Chondrocyte (in vitro differentiated cells): Measurements from ENCODE around the gene TMEM269. TPM values are rescaled to one million over a fixed set of nuclear protein-coding genes. Genes with fewer than 3 reads are reported as not detected.
"Not testable (repeated sequence)": the region's sequence is repeated elsewhere in the genome, so short reads cannot be mapped to it uniquely, and the experiment has no call there.

Experiments used
- DNase-seq: peaks from one replicate; pipeline ENCODE4 v3.0.0; 2021; ENCODE audit warnings: mixed read lengths, low spot score
- H3K27ac Mint-ChIP-seq: one replicate; pipeline ENCODE4 v1.8.0; 2021; ENCODE audit warnings: mild to moderate bottlenecking, moderate library complexity, mixed read lengths; ENCODE audit not compliant: unreplicated experiment
- H3K27me3 Mint-ChIP-seq: 2 replicates; pipeline ENCODE4 v1.8.0; 2021; ENCODE audit warnings: low read depth, mixed read lengths
- H3K36me3 Mint-ChIP-seq: 2 replicates; pipeline ENCODE4 v1.8.0; 2021; ENCODE audit warnings: low read depth, mixed read lengths
- H3K4me1 Mint-ChIP-seq: 2 replicates; pipeline ENCODE4 v1.8.0; 2021; ENCODE audit warnings: low read depth, mild to moderate bottlenecking, mixed read lengths
- H3K4me3 Mint-ChIP-seq: one replicate; pipeline ENCODE4 v1.8.0; 2021; ENCODE audit warnings: mild to moderate bottlenecking, moderate library complexity, mixed read lengths; ENCODE audit not compliant: unreplicated experiment
- H3K9me3 Mint-ChIP-seq: 2 replicates; pipeline ENCODE4 v1.8.0; 2021; ENCODE audit warnings: low read depth, mixed read lengths
- total RNA-seq: library from RNA; stranded (reverse); gene quantifications from 3 replicates; pipeline ENCODE4 v1.2.1, GENCODE V29; 2021
- TF ChIP-seq, protein P1 (sequence below): fragments of 200-600 bp; sonication (generic); IDR thresholded peaks from 2 replicates; pipeline ENCODE4 v1.5.0; 2021; ENCODE audit warnings: antibody characterized with exemption, mild to moderate bottlenecking, moderate library complexity

TMEM269 gene
- total RNA-seq, 1 donor from 2014 or later = 0.20 TPM

DNA sequence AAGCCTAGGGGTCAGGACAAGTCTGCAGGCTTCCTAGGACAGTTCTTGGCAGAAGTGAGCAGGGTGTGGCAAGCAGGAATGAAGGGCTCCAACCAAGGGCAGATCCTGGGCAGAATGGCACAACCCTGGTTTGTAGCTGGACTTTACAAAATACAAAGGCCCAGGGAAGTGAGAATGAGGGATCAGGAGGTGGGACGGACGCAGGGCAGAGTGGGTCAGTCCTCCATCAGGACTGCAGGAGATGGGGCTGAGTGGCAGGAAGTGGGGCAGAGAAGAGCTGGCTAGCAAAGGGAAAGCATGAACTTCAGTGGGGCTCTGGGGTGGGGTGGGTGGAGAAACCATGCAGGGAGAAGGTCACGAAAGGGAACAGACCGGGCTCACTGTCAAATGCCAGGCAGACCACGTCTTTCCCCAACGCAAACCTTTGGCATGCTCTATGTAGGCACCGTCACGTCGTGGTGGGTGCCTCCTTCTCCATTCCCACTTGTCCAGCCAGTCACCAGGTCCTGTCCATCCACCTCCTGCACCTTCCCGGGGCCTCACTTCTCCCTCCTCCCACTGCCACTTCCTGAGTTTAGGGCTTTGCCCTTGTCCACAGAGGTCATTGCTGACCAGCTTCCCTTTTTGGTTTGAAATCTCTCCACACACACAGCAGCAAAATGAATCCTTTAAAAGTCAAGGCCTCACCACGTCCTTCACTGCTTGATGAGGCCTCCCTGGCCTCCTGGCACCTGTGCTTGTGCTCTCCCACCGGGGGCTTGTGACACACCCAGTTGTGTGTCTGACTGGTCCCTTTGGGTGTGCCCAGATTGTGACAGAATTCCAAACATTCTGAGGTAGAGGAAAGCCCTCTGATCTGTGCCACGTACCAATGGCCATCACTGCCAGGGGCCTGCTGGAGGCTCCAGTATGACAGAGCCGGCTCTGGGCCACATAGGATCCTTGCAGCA is 36.1 kb upstream of the TMEM269 start:
- H3K36me3 Mint-ChIP-seq = peaks cover 50% of the 10 kb centered on the region
- peaks cover 6% of the 10 kb centered on the region for H3K4me1 Mint-ChIP-seq
- H3K27ac Mint-ChIP-seq = no peak overlapping the region
- no peaks in the 10 kb centered on the region for H3K27me3 Mint-ChIP-seq
- TF ChIP-seq, protein P1, sequence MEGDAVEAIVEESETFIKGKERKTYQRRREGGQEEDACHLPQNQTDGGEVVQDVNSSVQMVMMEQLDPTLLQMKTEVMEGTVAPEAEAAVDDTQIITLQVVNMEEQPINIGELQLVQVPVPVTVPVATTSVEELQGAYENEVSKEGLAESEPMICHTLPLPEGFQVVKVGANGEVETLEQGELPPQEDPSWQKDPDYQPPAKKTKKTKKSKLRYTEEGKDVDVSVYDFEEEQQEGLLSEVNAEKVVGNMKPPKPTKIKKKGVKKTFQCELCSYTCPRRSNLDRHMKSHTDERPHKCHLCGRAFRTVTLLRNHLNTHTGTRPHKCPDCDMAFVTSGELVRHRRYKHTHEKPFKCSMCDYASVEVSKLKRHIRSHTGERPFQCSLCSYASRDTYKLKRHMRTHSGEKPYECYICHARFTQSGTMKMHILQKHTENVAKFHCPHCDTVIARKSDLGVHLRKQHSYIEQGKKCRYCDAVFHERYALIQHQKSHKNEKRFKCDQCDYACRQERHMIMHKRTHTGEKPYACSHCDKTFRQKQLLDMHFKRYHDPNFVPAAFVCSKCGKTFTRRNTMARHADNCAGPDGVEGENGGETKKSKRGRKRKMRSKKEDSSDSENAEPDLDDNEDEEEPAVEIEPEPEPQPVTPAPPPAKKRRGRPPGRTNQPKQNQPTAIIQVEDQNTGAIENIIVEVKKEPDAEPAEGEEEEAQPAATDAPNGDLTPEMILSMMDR = no peak
- no peak overlapping the region for H3K4me3 Mint-ChIP-seq
- DNase-seq = no peak
- H3K9me3 Mint-ChIP-seq = no peaks in the 10 kb centered on the region

DNA sequence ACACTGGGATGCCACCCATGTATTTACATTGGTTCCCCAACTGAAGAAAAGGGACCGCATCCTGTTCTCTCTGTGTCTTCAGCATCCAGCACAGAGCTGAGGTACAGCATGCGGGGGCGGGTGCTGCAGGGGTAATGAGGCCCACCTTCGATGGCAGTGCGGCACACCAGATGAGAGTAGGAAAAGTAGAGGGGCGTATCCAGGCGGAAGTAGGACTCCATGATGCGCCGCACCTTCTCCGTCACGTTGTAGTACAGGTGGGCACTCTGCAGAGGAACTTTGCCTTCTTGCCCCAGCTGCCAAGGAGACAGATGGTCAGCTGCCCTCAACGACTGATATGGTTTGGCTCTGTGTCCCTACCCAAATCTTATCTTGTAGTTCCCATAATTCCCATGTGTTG is 34.8 kb upstream of the TMEM269 start:
- Mint-ChIP-seq H3K4me3 (no peak overlapping the region), H3K9me3 (no peaks in the 10 kb centered on the region), H3K36me3 (peaks cover 59% of the 10 kb centered on the region), H3K27me3 (no peaks in the 10 kb centered on the region), H3K27ac (no peak overlapping the region), H3K4me1 (peaks cover 10% of the 10 kb centered on the region)
- TF ChIP-seq, protein P1 = no peak
- no peak for DNase-seq

DNA sequence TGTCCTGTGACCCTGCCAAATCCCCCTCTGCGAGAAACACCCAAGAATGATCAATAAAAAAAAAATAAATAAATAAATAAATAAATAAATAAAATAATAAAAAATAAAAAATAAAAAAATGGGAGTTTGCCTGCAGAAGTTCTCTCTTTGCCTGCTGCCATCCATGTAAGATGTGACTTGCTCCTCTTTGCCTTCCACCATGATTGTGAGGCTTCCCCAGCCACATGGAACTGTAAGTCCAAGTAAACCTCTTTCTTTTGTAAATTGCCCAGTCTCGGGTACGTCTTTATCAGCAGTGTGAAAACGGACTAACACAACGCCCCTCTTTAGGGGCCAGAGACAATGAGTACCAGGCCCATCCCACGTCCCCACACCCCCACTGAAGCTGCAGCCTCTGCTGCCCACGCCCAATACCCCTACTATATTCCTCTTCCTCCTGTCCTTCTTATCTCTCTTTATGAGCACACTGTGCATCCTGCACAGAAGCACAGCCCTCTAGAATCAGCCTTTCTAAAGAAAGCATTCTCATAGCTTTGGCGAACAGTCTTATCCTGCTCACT is 33.2 kb upstream of the TMEM269 start:
- not testable (repeated sequence) for H3K9me3 Mint-ChIP-seq, H3K4me3 Mint-ChIP-seq, H3K27me3 Mint-ChIP-seq, H3K27ac Mint-ChIP-seq, DNase-seq, H3K4me1 Mint-ChIP-seq
- peaks cover 63% of the 10 kb centered on the region for H3K36me3 Mint-ChIP-seq

DNA sequence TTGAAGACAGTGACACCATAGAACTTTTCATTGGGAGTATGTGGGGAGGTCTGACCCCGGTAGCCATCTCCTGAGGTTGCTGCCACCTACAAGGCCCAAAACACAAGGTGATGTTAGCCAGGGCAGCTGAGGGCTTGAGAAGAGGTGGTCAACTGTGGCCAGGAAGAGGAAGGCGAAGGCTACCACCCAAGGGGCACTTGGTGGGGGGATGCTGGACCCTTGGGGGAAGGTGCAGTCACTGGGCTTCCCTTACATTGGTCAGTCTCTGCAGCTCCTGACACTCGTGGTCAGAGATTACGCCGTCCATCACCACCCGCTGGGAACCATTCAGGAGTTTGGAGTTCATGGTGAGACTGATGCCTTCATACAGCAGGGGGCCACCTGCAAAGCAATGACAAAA is 32.5 kb upstream of the TMEM269 start:
- Mint-ChIP-seq H3K36me3 (peaks cover 64% of the 10 kb centered on the region), H3K4me3 (no peak overlapping the region), H3K9me3 (no peaks in the 10 kb centered on the region), H3K27me3 (no peaks in the 10 kb centered on the region), H3K27ac (no peak overlapping the region), H3K4me1 (peaks cover 14% of the 10 kb centered on the region)
- TF ChIP-seq, protein P1 = no peak
- DNase-seq = no peak

DNA sequence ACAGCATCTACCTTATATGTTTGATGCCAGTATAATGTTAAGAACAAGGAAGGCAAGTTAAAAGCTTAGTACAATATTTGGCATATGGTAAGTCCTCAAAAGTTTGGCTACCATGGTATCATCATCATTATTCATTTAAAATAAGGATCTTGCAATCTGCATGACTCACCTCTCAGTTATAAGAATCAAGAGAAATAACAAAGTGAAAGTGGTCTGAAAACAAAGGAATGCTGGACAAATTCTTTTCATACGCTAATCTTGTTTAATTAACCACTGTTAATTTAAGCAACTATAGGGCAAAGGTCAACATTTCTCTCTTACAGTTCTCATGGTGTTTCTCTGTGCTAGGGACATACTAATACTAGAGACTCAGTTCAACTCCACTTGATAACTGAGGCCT is 31.7 kb upstream of the TMEM269 start:
- Mint-ChIP-seq H3K27me3 (no peaks in the 10 kb centered on the region), H3K27ac (no peak overlapping the region), H3K36me3 (peaks cover 65% of the 10 kb centered on the region), H3K9me3 (no peaks in the 10 kb centered on the region), H3K4me1 (peaks cover 14% of the 10 kb centered on the region), H3K4me3 (no peak overlapping the region)
- TF ChIP-seq, protein P1 = no peak
- DNase-seq = no peak
